HG03175 (cell line): ENCODE results near the gene ENC1.
A peak's percentile ranks its signal among the peaks of the same experiment; 100 is the strongest.

Source experiments
- ATAC-seq: cut with Tn5 transposase; IDR thresholded peaks from one replicate; pipeline ENCODE4 v1.9.1; 2021; ENCODE audit warnings: mild to moderate bottlenecking, moderate library complexity; ENCODE audit not compliant: unreplicated experiment

The ENC1 gene

DNA sequence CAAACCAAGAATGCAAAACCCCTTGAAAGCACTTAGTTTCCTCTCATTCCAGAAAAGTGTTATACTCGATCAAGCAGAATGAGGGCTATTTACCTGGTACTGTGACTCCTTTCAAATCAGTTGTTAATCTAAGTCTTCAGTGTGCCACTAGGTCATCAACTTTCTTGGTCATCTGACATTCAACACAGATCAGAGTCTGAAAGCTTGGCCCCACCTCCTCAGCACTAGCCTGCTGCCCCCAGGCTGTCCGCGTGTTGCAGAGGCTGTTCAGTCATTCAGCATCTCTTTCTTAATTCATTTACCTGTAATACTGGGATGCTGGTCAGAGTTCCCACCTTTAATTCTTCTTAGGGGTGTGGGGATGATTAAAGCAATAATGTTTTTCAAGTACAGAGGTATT is 28.5 kb downstream of the ENC1 start:
- ATAC-seq, result no peak

DNA sequence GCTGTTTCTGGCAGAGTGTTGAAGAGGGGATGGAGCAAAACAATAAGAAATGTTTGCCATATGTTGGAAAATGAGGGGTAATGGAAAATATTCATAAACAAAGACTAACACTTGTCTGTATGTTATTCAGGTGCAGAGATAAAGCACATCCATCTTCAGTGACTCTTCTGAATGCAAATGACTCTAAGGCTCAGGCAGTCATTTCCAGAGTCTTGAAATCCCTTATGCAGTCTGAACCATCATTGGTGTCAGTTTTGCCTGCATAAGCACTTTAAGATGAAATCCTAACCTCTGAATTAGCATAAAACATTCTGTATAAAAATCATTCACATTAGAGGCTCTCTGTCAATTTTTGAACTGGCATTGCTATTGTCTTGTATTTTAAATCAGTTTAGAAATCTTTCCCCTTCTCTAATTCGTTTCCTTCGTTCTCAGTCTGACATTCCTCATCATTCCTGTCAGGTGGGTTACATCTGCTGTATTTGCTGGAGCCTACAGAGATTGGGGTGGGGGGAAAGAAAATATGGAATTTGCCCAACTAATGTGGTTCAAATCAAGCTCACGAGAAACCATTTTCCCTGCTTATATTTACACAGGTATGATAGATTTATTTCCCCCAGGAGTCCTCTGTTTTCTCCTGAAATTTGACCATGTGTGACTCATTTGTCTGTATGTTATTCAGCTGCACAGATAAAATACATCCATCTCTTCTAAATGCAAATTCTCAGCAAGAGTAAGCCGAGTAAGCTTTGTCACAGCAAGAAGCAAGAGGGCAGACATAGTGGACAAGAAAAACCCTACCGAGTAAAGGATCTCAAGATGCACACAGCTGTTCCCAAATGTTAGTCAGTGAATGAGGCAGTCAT is 31.6 kb downstream of the ENC1 start:
- no peak for ATAC-seq

DNA sequence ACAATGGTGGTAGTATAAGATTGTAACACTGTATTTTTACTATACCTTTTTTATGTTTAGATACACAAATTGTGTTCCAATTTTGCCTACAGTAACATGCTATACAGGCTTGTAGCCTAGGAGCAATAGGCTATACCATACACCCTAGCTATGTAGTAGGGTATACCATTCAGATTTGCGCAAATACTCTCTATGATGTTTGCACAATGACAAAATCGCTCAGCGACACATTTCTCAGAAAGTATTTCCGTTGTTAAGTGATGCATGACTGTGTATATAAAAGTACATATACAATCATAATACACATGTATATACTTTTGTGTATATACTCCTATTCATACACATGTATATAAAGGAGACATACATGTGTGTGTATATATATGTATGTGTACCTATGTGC is 34.8 kb downstream of the ENC1 start:
- ATAC-seq, result no peak

DNA sequence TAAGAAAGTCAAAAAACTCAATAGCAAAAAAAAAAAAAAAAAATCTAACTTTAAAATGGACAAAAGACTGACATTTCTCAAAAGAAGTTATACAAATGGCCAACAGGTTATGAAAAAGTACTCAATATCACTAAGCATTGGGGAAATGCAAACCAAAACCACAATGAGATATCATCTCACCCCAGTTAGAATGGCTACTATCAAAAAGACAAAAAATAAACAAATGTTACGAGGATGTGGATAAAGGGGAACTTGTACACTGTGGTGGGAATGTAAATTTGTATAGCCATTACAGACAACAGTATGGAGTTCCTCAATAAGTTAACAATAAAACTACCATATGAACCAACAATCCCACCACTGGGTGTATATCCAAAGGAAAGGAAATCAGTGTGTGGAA is 37.2 kb downstream of the ENC1 start:
- no peak for ATAC-seq

DNA sequence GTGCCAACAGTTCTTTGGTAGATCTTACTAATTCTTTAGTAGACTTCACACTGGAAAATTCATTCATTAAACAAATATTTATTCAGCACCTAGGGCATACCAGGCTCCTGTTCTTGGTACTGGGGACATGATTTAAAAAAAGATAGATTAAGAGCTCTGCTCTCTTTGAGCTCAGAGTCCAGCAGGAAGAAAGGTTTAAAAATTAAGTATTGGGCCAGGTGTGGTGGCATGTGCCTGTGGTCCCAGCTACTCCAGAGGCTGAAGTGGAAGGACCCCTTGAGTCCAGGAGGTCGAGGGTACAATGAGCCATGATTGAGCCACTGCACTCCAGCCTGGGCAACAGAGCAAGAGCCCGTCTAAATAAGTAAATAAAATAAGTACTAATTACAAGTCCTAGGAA is 41.4 kb downstream of the ENC1 start:
- no peak for ATAC-seq

DNA sequence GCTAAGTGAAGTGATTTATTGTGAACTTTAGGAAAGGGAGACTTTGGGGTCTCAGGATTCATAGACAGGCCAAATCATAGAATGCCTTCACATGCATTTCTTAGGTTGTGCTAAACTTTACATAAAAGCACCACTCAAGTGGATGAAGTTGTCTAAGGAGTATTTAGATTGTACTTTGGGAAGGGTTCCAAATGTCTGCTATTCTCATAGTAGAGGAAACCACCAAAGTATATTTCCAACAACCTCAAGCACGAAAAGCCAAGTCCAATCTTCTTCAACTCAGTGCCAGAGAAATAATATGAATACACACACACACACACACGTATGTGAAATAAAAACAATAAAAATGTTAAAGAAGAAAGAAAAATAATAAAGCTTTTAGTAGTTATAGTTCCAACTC is 41.8 kb downstream of the ENC1 start:
- no peak for ATAC-seq

DNA sequence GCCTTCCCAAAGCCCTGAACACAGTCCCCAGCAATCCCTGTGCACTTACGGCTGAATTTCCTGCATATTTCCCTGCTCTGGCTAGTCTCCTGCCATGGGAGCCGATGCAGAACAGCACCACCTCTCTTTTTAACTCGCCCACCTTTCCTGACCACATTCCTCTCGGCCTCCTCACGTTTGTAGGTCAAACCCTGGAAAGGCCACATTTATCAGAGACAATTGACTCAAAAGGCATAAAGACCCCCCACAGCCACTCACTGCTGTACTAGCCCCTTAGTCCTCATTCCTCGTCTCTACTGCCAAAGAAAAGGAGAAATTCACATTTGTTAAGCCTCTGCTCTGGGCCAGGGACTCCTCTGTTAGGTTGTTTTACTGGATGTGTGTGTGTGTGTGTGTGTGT is 43.6 kb downstream of the ENC1 start:
- no peak for ATAC-seq

DNA sequence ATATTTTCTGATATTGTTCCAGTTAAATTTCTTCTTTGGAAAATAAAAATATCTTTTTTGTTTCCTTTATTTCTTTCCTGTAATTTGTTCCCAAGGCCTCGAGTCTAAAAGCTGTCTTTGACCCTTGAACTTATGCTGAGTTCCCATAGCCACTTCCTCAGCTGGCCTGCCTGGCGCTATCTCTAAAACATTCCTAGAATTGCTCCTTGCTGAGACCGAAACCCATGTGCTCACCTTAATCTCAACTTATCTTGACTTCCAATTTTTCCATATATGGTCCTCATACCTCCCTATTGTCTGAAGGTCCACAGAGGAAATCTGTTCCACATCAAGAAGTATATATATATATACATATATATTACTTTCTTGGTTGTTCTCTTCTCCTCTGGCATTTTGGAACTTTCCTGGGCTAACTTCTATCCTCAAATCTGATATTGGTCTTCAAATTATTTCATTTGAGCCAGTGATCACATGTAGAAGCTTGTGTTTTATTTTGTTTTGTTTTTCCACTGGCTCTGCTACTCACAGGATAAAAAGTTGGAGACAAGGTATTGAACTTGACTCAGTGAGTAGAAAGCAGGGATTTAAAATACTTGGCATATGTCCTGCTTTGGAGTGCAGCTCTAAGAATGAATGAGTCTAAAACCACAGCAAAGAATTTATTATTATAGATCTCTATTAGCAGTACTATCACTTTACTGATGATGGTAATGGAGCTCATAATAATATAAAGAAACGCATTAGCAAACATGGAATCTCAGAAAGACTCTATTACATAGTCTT is 45.2 kb downstream of the ENC1 start:
- no peak for ATAC-seq

DNA sequence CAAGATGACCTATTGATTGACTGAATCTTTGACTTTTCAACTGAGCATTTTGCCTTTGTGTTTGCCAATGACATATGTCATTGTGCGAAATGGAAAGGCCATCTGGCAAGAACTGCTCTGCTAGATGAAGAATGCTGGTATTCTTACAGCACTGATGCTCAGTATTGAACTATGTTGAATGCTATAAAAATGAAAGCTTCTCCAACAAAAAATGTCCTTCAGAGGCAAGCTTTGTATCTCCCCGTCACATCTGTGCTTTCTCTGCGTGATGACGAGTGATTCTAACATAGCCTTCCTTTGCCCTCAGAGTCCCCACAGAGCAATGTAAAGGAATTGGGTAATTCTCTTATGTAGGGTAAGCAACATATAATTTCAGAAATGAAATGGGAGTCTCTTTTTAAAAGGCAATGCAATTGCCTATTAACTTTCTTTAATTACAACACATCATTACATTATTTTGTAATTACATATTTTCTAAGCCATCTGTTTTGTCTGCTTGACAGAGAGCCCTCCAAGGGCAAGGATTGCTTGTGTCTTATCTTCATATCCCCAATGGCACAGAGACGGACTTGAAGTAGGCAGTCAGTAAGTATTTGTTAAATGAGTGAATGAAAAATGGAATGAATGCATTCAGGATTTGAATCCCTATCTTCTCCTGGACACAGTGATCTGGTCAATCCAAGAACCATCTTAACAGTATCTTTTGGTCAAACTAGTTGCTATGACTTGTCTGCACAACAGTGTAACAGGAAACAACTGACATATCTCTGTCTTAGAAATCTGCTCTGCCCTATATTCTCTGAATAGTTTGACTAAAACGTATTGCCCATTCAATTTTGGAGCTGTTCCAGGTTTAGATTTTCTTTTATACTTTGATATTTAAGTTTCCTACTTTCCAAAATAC is 46.1 kb downstream of the ENC1 start:
- no peak for ATAC-seq

DNA sequence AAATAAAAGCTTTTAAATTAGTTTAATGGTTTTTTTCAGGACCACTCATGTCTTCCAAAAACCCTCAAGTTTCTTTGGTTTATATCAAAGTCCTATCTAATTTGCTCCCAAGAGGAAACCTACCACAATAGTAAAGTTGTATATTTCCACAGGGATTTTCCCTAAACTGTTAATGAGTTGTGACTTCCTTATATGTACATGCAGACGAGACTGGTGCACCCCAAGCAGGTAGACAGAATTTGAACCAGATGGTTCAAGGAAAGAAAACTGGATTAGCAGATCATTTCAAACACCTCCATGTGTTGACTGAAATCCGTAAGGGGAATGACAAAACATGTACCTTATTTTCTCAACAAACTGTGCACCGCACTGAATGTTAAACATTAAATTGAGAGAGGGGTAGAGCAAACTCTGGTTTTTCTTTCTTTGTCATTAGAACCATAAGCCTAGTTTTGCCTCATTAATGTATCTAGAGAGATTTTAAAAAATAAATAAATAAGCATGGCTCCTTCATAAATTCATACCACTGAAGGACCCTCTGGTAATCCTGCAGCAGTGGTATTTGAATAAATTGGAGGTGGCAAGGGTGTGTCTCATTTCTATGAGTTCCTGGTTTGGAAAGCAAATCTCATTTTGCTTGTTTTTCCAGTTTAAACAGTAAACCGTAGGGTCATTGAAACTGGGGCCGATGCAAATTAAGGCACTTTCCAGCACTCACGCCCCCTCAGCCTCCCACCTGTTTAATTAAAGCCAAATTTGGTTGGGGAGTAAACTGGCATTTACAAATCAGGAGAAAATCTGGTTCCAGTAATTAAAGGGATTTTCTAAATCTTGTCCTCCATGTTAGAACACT is 51.1 kb downstream of the ENC1 start:
- no peak for ATAC-seq

DNA sequence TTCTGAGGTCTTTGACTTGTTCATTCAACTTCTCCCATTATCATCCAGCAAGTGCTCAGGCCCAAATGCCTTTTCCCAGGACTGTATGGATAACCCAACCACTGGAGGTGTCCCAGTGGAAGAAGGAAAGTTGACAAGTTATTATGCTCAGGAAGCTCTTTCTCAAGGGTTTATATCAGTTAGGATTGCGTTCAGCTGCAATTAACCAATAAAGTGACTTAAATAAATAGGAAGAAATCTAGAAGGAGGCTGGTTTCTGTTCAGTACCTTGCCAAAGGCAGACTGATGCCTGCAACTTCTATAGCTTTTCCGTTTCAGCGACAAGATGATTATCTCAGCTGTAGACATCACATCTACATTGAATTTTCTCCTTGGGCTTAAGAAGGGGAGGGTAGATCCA is 52.1 kb downstream of the ENC1 start:
- no peak for ATAC-seq

DNA sequence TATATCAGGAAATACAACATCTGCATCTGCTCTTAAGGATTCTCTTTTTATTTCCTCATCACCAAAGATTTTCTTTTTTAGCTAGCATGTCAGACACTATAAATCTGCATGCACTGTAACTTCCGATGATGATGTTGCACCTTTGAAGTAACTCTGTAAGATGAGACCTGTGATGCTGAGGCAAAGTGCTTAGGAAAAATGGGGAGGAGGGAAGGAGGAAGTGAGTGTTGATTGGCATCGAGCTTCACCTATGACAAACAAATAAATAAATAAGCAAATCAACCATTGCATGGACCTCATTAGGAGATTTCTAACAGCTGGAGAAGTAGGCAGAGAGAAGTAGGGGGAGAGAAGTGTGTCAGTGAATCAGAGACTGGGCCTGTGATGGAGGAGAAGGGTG is 52.6 kb downstream of the ENC1 start:
- ATAC-seq, result no peak

DNA sequence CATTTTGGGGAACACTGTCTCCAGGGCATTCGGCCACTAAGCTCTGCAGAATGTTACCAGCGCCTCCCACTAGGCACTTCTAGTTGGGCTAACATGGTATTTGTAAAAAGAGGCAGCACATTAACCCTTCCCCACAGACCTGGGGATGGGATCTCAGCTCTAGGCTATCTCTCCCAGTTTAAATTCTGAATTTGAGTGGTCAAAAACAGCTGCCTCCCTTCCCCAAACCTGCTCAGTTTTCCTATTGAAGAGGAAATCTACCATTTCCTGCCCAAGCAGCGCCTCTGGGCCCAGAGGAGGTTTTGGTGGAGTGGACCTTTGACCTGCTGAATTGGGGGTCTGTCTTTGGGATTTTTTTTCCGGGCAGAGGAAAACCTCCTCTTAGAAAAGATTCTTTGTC is 53.2 kb downstream of the ENC1 start:
- no peak for ATAC-seq

DNA sequence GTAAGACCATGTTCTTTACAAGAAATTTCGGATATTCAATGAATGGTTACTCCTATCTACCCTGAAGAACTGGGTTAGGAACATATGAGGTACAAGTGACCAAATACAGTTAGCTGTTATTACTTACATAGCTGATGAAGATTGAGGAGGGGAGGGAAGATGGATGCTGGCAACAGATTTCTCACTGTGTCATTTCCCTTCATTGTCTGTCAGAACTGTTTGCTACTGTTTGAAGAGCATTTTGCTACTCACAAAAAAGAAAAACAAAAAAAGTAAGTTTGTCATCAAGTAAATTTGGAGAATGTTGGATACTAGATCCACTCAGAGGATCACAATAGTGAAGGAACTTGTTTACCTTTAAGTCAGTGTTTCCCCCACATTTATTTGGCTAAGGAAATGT is 53.7 kb downstream of the ENC1 start:
- ATAC-seq, result no peak

DNA sequence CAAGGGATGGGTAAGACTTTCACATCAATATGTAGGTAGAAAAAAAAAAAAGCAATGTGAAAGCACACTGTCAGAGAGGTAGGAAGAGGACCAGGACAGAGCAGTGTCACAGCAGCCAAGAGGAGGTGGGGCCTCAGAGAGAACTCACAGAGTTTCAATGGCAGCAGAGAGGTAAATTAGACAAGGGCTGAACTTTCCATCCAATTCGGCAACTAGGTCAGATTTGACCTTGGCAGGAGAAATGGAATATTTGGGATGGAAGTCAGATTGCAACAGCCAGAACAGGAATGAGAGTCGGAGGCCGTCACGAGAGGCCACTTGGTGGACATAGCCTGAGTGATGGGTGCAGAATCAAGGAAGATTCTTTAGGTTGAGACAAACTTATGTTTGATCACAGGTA is 57.7 kb downstream of the ENC1 start:
- no peak for ATAC-seq

DNA sequence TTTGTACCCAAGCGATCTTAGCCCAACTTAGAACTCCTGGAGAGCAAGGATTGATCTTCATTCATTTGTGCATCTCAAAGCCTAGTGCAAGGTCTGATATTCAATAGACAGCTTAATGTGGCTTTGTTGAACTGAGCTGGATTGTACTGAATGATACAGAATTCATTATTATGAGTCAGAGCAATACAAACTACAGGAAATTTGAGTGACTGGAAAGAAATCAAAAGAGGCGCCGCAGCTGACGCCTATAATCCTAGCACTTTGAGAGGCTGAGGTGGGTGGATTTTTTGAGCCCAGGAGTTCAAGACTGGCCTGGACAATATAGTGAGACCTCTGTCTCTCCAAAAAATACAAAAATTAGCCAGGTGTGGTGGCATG is 58.6 kb downstream of the ENC1 start:
- no peak for ATAC-seq

DNA sequence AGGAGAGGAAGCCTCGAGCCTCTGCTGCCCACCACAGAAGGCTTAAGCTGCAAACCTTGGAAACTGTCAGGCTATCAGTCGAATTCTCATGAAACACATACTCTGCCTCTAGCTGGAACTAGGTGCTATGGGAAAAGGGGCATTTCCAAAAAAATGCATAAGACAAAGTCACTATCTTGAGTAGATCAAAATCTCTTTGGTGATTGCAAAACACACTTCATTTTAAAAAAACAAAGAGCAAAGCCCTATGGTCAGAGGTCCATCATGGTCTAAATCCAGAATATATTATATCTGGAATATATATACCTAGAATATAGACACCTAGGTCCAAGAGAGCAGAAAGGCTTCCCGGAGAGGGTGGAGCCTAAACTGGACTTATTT is 59.8 kb downstream of the ENC1 start:
- ATAC-seq, result no peak

DNA sequence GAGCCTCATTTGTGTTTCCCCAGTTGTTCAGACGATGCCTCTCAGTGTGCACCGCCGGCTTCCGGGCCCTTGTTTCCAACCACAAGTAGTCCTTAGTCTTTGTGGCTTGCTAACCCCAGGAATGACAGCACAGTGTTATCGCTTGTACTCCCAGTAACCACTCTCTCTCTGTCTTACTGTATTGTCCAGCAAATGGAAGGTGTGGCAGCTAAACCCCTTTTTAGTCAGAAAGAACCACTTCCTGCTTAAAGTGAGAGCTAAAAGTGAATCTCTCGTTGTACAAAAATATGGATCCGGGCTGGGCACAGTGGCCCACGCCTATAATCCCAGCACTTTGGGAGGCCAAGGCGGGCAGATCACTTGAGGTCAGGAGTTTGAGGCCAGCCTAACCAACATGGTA is 61.3 kb downstream of the ENC1 start:
- peak; percentile 78 for ATAC-seq

DNA sequence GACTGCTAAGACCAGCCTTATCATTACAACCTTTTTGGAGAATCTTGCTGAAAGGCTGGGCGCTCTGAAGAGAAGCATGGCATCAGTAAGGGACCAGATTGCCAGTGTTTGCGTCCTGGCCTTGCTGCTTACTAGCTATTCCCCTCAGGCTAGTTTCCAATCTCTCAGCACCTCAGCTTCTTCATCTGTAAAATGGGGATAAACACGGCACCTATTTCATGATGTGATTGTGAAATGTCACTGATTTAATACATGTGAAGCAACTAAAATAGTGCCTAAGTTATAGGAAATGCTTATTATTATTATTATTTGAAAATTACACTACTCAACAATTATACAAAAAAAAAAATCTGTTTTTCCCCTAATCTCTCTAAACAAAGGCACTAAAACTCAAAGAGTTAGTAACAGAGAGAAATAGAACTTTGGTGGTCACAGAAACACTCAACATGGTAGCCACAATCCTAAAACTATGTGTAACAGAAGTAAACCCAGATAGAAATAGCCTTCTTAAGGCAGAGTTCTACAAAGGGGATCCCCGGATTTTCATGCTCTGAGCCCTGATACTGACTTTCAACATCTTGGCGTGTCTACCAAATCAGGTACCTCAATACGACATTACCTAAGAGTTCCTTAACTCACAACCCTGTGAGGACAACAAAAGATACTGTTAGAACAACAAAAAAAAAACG is 62.0 kb downstream of the ENC1 start:
- peak; percentile 13 for ATAC-seq
